AG09309 (cell line): ENCODE results near the gene DDOST.
"Not testable (repeated sequence)": the region's sequence is repeated elsewhere in the genome, so short reads cannot be mapped to it uniquely, and the experiment has no call there.

Experiments used
- DNase-seq: peaks from one replicate; pipeline ENCODE4 v3.0.0-alpha.2; 2010; ENCODE audit warnings: low read depth
- H3K4me3 ChIP-seq: 2 replicates; pipeline ENCODE4 v1.5.1; 2011; ENCODE audit warnings: mild to moderate bottlenecking, low read depth, low read length, moderate library complexity; ENCODE audit not compliant: control insufficient read depth
- TF ChIP-seq, protein P1 (sequence below): IDR thresholded peaks from 2 replicates; pipeline ENCODE4 v1.5.1; 2011; ENCODE audit warnings: mild to moderate bottlenecking, low read depth, low read length, inconsistent platforms; ENCODE audit not compliant: insufficient read depth, control insufficient read depth; ENCODE audit errors: missing control alignments

Gene DDOST

GRCh38 chr1:20678599-20678998 lies 17.4 kb upstream of the DDOST start:
- no peak for DNase-seq
- TF ChIP-seq, protein P1, sequence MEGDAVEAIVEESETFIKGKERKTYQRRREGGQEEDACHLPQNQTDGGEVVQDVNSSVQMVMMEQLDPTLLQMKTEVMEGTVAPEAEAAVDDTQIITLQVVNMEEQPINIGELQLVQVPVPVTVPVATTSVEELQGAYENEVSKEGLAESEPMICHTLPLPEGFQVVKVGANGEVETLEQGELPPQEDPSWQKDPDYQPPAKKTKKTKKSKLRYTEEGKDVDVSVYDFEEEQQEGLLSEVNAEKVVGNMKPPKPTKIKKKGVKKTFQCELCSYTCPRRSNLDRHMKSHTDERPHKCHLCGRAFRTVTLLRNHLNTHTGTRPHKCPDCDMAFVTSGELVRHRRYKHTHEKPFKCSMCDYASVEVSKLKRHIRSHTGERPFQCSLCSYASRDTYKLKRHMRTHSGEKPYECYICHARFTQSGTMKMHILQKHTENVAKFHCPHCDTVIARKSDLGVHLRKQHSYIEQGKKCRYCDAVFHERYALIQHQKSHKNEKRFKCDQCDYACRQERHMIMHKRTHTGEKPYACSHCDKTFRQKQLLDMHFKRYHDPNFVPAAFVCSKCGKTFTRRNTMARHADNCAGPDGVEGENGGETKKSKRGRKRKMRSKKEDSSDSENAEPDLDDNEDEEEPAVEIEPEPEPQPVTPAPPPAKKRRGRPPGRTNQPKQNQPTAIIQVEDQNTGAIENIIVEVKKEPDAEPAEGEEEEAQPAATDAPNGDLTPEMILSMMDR: no peak
- H3K4me3 ChIP-seq: no peak overlapping the region

DNA sequence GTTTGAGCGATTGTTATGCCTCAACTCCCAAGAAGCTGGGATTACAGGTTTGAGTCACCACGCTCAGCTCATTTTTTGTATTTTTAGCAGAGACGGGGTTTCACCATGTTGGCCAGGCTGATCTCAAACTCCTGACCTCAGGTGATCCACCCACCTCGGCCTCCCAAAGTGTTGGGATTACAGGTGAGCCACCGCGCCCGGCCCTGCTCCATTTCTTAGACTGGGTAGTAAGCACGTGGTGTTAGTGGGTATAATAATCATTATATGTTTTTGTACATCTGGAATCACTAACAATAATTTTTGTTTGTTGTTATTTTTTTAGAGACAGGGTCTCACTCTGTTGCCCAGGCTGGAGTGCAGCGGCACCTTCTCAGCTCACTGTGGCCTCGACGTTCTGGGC lies 12.5 kb upstream of the DDOST start:
- not testable (repeated sequence) for DNase-seq

DNA sequence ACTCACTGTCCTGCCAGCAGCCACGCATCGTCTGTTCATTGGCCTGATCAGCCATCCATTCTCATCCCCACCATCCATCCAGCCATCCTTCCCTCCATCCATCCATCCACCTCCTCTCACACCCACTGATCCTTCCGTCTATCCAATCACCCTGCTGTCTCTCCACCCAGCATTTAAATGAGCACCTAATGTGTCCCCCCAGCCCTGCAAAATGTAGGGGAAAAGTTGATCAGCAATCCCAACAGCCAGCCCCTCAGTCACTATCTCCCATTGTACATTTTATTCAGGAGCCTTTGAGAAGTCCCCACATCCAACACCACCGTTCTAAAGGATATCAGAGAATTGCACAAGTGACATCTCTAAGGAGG lies 11.1 kb upstream of the DDOST start:
- H3K4me3 ChIP-seq: no peak overlapping the region
- DNase-seq: no peak
- TF ChIP-seq, protein P1: no peak

More for the DNA sequence above, 12.5 kb upstream of the DDOST start:
- H3K4me3 ChIP-seq: not testable (repeated sequence)

- H3K4me3 ChIP-seq: no peak overlapping the region
- TF ChIP-seq, protein P1: no peak
- DNase-seq: no peak
These were observed 9.8 kb upstream of the DDOST start for GRCh38 chr1:20670936-20671335.

- H3K4me3 ChIP-seq: no peak overlapping the region
- no peak for DNase-seq
- TF ChIP-seq, protein P1: no peak
These were observed 7.4 kb upstream of the DDOST start for GRCh38 chr1:20668581-20668980.

- TF ChIP-seq, protein P1: no peak
- no peak for DNase-seq
- no peak overlapping the region for H3K4me3 ChIP-seq
These were observed 5.6 kb upstream of the DDOST start for GRCh38 chr1:20666804-20667203.

DNA sequence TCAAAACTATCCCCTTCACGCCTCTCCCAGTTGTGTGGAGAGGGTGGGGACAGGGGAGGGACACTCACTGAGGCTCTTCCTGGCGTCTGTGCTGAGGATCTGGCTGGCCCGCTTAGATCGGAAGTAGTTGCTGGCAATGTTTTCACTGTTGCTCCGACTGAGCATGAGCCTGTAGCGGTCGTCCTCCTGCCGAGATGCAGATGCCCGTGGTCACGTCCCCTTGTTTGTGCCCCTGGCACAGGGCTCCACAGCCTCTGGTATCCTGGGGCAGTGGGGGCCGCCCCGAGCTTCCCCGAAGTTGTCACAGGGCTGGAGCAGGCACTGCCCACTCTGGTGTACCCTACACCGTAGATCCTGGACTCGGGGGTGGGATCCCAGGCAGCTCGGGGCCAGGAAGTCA lies 5.0 kb upstream of the DDOST start:
- no peak overlapping the region for H3K4me3 ChIP-seq
- no peak for DNase-seq
- TF ChIP-seq, protein P1: no peak
